SK-N-MC (cell line): Measurements from ENCODE around the gene PXT1.

ENCODE experiments used
- EZH2 ChIP-seq: fragments of 200-600 bp; sonication (generic); IDR thresholded peaks from one replicate; pipeline ENCODE4 v1.6.1; 2017; ENCODE audit warnings: antibody characterized with exemption
- POLR2AphosphoS5 ChIP-seq: IDR thresholded peaks from 2 replicates; pipeline ENCODE4 v1.6.1; 2012; ENCODE audit warnings: mild to moderate bottlenecking, low read depth, low read length, borderline replicate concordance

DNA sequence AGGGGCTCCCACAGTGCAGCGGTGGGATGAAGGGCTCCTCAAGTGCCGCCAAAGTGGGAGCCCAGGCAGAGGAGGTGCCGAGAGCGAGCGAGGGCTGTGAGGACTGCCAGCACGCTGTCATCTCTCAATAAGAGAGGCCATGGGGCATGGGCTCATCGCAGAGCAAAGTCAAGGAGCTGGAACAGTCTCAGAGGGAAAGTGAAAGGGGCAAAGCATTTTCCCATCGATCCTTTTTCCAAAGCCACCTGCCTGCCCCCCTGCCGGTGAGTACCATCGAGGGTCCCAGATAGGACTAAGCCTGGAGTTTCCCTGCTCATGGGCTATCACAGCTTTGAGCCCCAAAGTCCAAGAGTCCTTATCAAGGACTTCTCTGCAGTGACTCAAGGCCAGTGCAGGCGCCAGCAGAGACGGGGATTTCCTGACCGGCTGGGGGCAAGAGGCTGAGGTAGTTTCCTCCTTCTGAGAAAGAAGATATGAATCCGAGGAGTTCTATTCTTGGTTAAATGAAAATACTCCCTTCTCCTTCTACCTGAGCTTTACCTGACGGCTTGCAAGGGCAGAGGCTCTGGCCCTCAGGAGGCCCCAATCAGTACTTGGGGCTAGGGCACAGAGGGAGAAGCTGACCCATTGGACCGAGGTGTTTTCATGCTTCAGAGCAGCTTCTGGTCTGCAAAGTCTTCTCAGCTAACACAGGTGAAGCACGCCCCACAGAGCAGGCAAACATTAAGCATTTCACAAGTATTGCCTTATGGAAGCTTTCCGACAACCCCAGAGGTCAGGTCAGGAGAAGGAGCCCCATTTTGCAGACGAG lies 77.8 kb downstream of the PXT1 start:
- no peak for TF ChIP-seq EZH2
- no peak for TF ChIP-seq POLR2AphosphoS5
